ENCODE results near the gene DEFB132.

Gene DEFB132

DNA sequence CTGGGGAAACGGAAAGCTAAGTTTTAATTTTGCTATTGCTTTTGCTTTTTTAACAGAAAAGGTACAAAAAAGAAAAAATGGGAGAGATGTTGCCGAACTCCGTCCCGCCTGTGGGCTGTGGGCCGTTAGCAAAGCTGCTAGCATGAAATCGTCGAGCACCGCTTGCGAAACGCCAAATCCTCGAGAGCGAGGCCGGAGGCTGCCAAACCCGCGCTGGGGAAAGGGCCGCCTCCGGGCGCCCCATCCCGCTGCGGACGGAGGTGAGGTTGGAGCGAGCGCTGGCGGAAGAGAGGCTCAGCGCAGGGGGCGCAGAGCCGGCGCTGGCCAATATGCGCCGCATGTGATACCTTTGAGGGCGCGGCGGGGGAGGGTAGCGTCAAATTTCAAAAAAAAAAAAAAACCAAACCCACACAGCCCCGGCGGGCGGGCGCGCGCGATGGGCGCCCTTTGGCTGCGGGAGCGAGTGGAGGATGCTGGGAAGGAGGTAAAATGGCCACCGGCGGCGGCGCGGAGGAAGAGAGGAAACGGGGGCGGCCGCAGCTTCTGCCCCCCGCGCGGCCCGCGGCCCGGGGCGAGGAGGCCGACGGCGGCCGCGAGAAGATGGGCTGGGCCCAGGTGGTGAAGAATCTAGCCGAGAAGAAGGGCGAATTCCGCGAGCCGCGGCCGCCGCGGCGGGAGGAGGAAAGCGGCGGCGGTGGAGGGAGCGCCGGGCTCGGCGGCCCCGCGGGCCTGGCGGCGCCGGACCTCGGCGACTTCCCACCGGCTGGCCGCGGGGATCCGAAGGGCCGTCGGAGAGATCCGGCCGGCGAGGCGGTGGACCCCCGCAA lies 39.8 kb downstream of the DEFB132 start, which contains the start of gene ZCCHC3:
Gene ZCCHC3, plus strand, starts transcription at position 473 of the 827 bp plus-strand sequence. Its CDS starts 17 bp downstream, at position 490.
- DNase-seq (ENCODE audit: low spot score in 2 of 2) (peak; percentile 74), ATAC-seq (ENCODE audit: low read depth) (peak; percentile 87)
- peak within 1 kb of the TSS; percentile 99 for H3K4me3 Mint-ChIP-seq
- peaks cover 10% of the 10 kb centered on the region for H3K36me3 Mint-ChIP-seq
- no peaks in the 10 kb centered on the region for H3K27me3 Mint-ChIP-seq
- H3K9me3 Mint-ChIP-seq: no peaks in the 10 kb centered on the region
- peak within 1 kb of the TSS; percentile 96 for H3K27ac Mint-ChIP-seq
- peaks cover 29% of the 10 kb centered on the region for H3K4me1 Mint-ChIP-seq

DNA sequence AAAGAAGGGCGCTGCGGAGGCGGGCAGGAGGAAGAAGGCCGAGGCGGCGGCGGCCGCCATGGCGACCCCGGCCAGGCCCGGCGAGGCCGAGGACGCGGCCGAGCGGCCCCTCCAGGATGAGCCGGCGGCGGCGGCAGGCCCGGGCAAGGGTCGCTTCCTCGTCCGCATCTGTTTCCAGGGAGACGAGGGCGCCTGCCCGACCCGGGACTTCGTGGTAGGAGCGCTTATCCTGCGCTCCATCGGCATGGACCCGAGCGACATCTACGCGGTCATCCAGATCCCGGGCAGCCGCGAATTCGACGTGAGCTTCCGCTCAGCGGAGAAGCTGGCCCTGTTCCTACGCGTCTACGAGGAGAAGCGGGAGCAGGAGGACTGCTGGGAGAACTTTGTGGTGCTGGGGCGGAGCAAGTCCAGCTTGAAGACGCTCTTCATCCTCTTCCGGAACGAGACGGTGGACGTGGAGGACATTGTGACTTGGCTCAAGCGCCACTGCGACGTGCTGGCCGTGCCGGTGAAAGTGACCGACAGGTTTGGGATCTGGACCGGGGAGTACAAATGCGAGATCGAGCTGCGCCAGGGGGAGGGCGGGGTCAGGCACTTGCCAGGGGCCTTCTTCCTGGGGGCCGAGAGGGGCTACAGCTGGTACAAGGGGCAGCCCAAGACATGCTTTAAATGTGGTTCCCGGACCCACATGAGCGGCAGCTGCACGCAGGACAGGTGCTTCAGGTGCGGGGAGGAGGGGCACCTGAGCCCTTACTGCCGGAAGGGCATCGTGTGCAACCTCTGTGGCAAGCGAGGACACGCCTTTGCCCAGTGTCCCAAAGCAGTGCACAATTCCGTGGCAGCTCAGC lies 40.6 kb downstream of the DEFB132 start:
- DNase-seq (ENCODE audit: low spot score in 2 of 2) (peak; percentile 25 to 33), ATAC-seq (ENCODE audit: low read depth) (peak; percentile 43)
- Mint-ChIP-seq H3K4me1 (peaks cover 31% of the 10 kb centered on the region), H3K27me3 (no peaks in the 10 kb centered on the region), H3K4me3 (peak overlapping the region; percentile 99), H3K27ac (peak overlapping the region; percentile 96), H3K36me3 (peaks cover 10% of the 10 kb centered on the region), H3K9me3 (no peaks in the 10 kb centered on the region)

DNA sequence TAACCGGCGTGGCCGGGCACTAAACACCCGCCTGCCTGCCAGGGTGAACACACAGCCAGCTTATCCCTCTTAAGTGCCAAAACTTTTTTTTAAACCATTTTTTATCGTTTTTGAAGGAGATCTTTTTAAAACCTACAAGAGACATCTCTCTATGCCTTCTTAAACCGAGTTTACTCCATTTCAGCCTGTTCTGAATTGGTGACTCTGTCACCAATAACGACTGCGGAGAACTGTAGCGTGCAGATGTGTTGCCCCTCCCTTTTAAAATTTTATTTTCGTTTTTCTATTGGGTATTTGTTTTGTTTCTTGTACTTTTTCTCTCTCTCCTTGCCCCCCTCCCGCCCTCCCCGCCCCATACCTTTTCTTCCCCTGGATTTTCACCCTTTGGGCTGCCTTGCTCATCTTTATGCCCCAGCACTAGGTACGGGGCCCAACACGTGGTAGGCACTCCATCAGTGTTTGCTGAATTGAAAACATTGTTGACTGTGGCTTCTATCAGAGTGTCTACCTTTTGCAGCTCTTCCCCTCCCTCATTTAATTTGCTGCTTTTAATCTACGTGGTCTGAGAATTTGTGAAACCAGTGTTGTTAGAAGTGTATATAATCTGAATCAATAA lies 41.4 kb downstream of the DEFB132 start:
- Mint-ChIP-seq H3K4me1 (peaks cover 33% of the 10 kb centered on the region), H3K36me3 (peaks cover 10% of the 10 kb centered on the region), H3K27ac (peak overlapping the region; percentile 96), H3K4me3 (peak overlapping the region; percentile 99), H3K9me3 (no peaks in the 10 kb centered on the region), H3K27me3 (no peaks in the 10 kb centered on the region)
- ATAC-seq (ENCODE audit: low read depth) (peak; percentile 1), DNase-seq (ENCODE audit: low spot score in 2 of 2) (no peak)

DNA sequence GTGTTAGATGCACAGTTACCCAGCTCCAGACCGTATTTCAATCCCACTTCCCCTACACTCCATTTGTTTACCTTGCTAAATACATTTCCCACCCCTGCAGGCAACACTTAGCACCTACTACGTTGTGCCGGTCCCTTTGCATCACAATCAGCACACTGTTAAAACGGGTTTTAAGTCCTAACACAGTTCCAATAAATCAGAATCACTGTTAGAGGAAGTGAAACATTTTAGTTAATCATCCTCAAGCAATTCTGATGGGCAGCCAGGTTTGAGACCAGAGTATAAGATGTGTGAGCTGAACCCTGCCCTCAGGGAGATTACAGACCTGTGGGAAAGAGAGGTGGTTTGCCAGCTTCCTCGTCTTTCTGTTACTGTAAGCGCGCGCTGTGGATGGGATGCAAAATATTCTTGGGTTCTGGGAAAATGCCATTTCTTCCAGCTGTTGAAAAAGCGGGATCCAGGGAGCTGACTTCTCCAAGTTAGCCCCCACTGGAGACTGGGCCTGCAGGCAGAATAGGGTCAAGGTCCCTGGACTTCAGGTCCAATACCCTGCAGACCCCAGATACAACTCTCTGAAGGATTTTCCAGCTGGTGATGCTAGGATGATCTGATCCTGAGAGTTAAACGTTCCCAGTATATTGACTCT lies 42.9 kb downstream of the DEFB132 start:
- peaks cover 33% of the 10 kb centered on the region for H3K4me1 Mint-ChIP-seq
- peaks cover 10% of the 10 kb centered on the region for H3K36me3 Mint-ChIP-seq
- ATAC-seq (ENCODE audit: low read depth): no peak
- peak overlapping the region; percentile 15 for H3K27ac Mint-ChIP-seq
- DNase-seq (ENCODE audit: low spot score in 2 of 2): no peak
- no peaks in the 10 kb centered on the region for H3K27me3 Mint-ChIP-seq
- H3K9me3 Mint-ChIP-seq: no peaks in the 10 kb centered on the region
- peak overlapping the region; percentile 69 for H3K4me3 Mint-ChIP-seq

DNA sequence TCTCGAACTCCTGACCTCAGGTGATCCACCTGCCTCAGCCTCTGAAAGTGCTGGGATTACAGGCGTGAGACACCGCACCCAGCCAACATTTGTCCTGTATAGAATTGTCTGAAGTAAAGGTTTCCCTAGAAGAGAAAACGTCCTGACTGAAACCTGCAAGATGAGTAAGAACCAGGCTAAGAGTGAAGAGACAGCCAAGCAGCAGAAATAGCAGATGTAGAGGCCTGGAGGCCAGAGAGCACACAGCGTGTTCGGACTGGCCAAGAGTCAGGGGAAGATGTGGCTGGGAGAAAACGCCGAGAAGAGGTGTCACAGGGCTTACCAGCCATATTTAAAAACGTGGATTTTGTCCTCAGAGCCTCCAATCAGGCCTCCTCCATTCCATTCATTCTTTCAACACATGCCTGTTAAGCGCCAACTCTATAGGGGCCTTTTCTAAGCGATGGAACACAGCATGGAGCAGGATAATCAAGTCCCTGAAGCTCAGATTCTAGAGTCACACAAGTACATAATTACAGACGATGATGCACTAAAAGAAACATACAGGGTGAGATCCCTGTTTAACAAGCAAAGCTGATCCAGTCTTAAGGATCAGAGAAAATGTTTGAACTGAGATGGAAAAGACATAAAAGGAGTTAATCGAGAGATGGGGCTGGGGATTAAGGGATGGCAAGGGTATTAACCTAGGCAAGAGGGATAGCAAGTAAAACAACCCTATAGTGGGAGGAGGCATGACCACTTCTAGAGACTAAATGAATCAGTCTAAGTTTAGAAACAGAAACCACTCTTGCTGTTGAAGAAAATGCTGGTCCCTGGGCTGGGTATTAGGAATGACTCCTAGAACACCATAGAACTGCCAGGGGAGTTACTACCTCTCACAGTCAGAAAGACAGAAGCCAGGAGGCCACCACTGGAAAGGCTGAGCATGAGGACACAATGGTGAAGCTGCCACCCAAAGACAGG lies 44.6 kb downstream of the DEFB132 start:
- Mint-ChIP-seq H3K4me3 (no peak overlapping the region), H3K4me1 (peaks cover 31% of the 10 kb centered on the region), H3K9me3 (peaks cover 2% of the 10 kb centered on the region), H3K36me3 (peaks cover 10% of the 10 kb centered on the region), H3K27me3 (no peaks in the 10 kb centered on the region), H3K27ac (no peak overlapping the region)
- ATAC-seq (ENCODE audit: low read depth) (no peak), DNase-seq (ENCODE audit: low spot score in 2 of 2) (no peak)

DNA sequence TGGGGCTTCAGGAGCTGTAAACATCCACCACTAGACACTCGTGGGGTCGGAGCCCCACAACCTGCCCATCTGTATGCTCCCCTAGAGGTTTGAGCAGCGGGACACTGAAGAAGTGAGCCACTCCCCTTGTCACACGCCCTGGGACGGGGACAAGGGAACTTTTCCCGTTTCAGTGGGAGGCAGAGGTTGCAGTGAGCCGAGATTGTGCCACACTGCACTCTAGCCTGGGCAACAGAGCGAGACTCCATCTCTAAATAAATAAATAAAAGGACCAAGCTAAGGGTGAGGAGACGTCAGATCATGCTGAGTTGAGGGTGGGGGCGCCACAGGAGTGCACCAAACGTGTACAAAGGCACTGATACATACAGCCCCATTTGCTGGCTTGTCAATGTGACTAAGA lies 48.2 kb downstream of the DEFB132 start:
- no peak for ATAC-seq (ENCODE audit: low read depth)
- Mint-ChIP-seq H3K9me3 (peaks cover 2% of the 10 kb centered on the region), H3K4me3 (no peak overlapping the region), H3K27ac (no peak overlapping the region), H3K4me1 (peaks cover 24% of the 10 kb centered on the region), H3K27me3 (no peaks in the 10 kb centered on the region), H3K36me3 (peaks cover 2% of the 10 kb centered on the region)
- DNase-seq (ENCODE audit: low spot score in 2 of 2): no peak

DNA sequence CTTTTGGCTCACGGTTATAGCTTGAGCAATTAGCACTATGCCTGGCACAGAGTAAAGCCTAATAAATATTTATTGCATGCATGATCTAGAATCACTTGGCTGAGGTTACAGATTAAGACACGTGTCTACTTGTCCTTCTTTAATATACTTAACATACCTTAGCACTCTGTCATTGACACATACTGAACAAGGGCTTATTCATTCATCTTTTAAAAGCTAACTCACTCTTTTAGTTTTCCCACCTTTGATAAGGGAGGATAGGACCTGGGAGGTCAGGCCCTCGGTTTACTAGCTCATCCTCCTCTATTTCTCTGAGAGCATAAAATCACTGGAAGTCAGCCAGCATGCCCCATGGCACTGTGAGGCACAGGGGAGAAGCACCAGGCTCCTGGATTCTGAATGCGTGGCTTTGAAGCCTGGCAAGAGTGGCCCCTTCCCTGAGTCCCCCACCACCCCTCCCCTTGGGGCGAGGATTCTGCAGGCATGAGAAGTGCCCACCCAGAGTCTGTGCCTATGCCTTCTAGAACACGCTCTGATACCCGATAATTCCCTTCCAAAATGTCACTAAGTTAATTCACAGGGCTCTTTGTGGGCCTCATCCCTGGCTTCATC lies 51.0 kb downstream of the DEFB132 start:
- H3K27ac Mint-ChIP-seq: no peak overlapping the region
- peaks cover 2% of the 10 kb centered on the region for H3K9me3 Mint-ChIP-seq
- DNase-seq (ENCODE audit: low spot score in 2 of 2) (no peak), ATAC-seq (ENCODE audit: low read depth) (no peak)
- no peak overlapping the region for H3K4me3 Mint-ChIP-seq
- H3K27me3 Mint-ChIP-seq: no peaks in the 10 kb centered on the region
- H3K36me3 Mint-ChIP-seq: no peaks in the 10 kb centered on the region
- H3K4me1 Mint-ChIP-seq: peaks cover 15% of the 10 kb centered on the region

DNA sequence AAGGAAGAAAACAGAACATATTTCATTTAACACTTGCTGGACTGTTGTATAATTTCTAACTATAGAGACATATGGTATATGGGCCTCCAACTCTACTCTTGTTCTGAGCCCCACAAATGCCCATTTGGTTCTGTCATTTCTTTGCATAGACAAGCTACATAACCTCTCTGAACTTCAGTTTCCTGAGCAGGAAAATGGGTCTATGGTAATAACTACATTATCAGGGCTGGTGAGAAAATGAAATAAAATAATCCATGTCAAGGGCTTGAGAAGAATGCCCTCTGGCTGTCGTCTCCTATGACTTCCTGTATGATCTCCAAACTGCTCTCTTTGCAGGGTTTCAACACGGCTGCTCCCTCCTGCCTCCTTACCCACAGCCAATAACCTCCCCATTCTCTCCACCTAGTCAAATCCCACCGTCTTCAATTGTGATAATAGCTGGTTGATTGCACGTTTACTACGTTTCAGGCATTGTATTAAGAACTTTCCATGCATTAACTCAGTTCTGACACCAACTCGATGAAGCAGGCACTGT lies 51.8 kb downstream of the DEFB132 start:
- no peak for ATAC-seq (ENCODE audit: low read depth)
- Mint-ChIP-seq H3K27ac (peak overlapping the region; percentile 51), H3K9me3 (peaks cover 2% of the 10 kb centered on the region), H3K36me3 (no peaks in the 10 kb centered on the region), H3K4me3 (peak overlapping the region; percentile 30), H3K27me3 (no peaks in the 10 kb centered on the region), H3K4me1 (peaks cover 15% of the 10 kb centered on the region)
- no peak for DNase-seq (ENCODE audit: low spot score in 2 of 2)

DNA sequence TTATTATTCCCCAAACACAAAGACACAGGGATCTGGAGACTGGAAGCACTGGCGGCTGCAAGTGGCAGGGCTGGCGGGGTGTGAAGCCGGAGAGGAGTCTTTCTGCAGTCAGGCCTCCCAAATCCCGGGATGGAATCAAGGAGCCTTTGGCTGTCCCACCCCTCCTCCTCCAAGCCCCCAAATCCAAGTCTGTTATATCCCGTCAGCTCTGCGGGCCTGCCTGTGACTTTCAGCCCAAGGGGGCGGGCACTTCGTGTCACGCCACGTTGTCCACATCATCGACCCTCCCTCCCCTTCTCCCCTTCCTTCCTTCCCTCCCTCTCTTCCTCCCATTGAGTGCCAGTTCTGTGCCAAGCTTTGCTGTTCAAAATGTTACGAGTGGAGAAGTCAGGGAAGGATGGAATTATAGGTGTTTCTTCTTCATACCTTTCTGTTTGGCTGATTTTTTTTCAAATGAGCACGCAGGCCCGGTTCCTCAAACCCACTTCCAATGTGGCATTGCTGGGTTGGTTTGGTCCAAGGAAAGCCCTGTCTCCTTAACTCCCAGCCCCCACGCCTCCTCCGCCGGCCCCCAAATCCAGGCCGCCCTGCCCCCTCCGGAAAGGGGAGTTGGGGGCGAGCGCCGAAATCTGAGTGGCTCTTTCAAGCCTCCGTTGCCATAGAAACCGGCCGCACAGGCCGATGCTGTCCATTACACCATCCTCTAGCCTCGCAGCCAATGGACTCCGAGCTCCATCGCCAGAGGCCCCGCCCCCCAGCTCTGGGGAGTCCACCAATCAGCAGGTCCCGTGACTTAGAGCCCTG lies 52.5 kb downstream of the DEFB132 start:
- Mint-ChIP-seq H3K4me3 (peak overlapping the region; percentile 88), H3K36me3 (no peaks in the 10 kb centered on the region), H3K9me3 (peaks cover 2% of the 10 kb centered on the region), H3K27me3 (no peaks in the 10 kb centered on the region), H3K4me1 (peaks cover 15% of the 10 kb centered on the region), H3K27ac (peak overlapping the region; percentile 84)
- ATAC-seq (ENCODE audit: low read depth) (peak; percentile 100), DNase-seq (ENCODE audit: low spot score in 2 of 2) (peak; percentile 67 to 71)

DNA sequence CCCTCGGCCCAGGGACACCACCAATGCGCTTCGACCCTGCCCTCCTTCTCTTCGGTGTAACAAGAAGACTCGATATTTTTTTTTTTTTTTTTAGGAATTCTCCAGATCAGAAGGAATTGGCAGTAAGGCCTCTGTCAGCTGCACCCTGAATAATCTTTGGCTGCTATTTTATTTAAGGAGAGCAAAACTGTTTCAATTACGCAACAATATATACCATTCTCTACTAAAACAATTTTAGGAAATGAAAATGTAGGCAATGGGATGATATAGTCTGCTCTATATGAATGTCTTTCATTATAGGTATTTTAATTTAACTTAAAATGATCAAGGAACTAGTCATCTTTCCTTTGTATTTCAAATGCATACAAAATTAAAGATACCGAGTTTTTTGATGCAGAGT lies 53.1 kb downstream of the DEFB132 start:
- Mint-ChIP-seq H3K36me3 (no peaks in the 10 kb centered on the region), H3K27me3 (no peaks in the 10 kb centered on the region), H3K4me1 (peaks cover 15% of the 10 kb centered on the region), H3K27ac (peak overlapping the region; percentile 84), H3K9me3 (peaks cover 2% of the 10 kb centered on the region), H3K4me3 (peak overlapping the region; percentile 88)
- ATAC-seq (ENCODE audit: low read depth) (no peak), DNase-seq (ENCODE audit: low spot score in 2 of 2) (no peak)

All from memory B cell (primary cell).